Neural cell (in vitro differentiated cells): ENCODE results near the gene GTPBP6. TPM values are rescaled to one million over a fixed set of nuclear protein-coding genes. Genes with fewer than 3 reads are reported as not detected.

Experiments
- H2AFZ ChIP-seq: fragments of 200-600, 300-800 bp; sonication (generic), shearing (Covaris generic); 2 replicates; pipeline ENCODE4 v1.6.0; 2014; ENCODE audit warnings: low read depth, mild to moderate bottlenecking, antibody characterized with exemption, low read length, moderate library complexity
- H3F3A ChIP-seq: fragments of 200-600 bp; shearing (Covaris generic); 2 replicates; pipeline ENCODE4 v1.6.1; 2016; ENCODE audit warnings: mild to moderate bottlenecking, moderate library complexity, mixed read lengths, antibody characterized with exemption, low read length; ENCODE audit not compliant: insufficient read depth, poor library complexity, severe bottlenecking
- H3K27ac ChIP-seq: fragments of 200-600, 300-800 bp; sonication (generic), shearing (Covaris generic); 2 replicates; pipeline ENCODE4 v1.5.1; 2014; ENCODE audit warnings: mild to moderate bottlenecking, low read length, moderate library complexity
- H3K27me3 ChIP-seq: fragments of 300-800, 200-600 bp; sonication (generic), shearing (Covaris generic); 2 replicates; pipeline ENCODE4 v1.6.0; 2014; ENCODE audit warnings: mild to moderate bottlenecking, low read depth, low read length, moderate library complexity; ENCODE audit not compliant: insufficient read depth
- H3K36me3 ChIP-seq: fragments of 300-800, 200-600 bp; sonication (generic), shearing (Covaris generic); 2 replicates; pipeline ENCODE4 v1.5.1; 2014; ENCODE audit warnings: mild to moderate bottlenecking, antibody characterized with exemption, low read length, moderate library complexity; ENCODE audit not compliant: insufficient read depth
- H3K4me2 ChIP-seq: fragments of 300-800, 200-600 bp; sonication (generic), shearing (Covaris generic); 2 replicates; pipeline ENCODE4 v1.6.0; 2014; ENCODE audit warnings: mild to moderate bottlenecking, low read length
- H3K4me3 ChIP-seq: fragments of 300-800, 200-600 bp; sonication (generic), shearing (Covaris generic); 2 replicates; pipeline ENCODE4 v1.5.1; 2014; ENCODE audit warnings: mild to moderate bottlenecking, low read length, moderate library complexity
- H3K79me2 ChIP-seq: fragments of 200-600 bp; shearing (Covaris generic); replicated peaks from 2 replicates; pipeline ENCODE4 v1.6.0; 2014; ENCODE audit warnings: mild to moderate bottlenecking, low read length, moderate library complexity; ENCODE audit not compliant: insufficient read depth
- H3K9ac ChIP-seq: fragments of 300-800, 200-600 bp; sonication (generic), shearing (Covaris generic); 2 replicates; pipeline ENCODE4 v1.6.1; 2016; ENCODE audit warnings: mild to moderate bottlenecking, low read length, mixed read lengths
- H3K9me2 ChIP-seq: fragments of 200-600 bp; shearing (Covaris generic); 2 replicates; pipeline ENCODE4 v1.6.1; 2016; ENCODE audit warnings: mild to moderate bottlenecking, low read length, mixed read lengths; ENCODE audit not compliant: insufficient read depth
- H3K9me3 ChIP-seq: fragments of 200-600, 300-800 bp; sonication (generic), shearing (Covaris generic); 2 replicates; pipeline ENCODE4 v1.6.1; 2016; ENCODE audit warnings: mild to moderate bottlenecking, mixed run types, low read length, moderate library complexity, mixed read lengths
- H4K20me1 ChIP-seq: fragments of 200-600 bp; shearing (Covaris generic); 2 replicates; pipeline ENCODE4 v1.6.1; 2016; ENCODE audit warnings: mild to moderate bottlenecking, mixed run types; ENCODE audit not compliant: insufficient read depth
- CTCF ChIP-seq: fragments of 450-650 bp; IDR thresholded peaks from 2 replicates; pipeline ENCODE4 v1.5.1; 2014; ENCODE audit warnings: antibody characterized with exemption, mild to moderate bottlenecking, moderate library complexity; ENCODE audit not compliant: poor library complexity, severe bottlenecking
- EZH2 ChIP-seq: fragments of 200-600, 300-800 bp; shearing (Covaris generic), sonication (generic); IDR thresholded peaks from 2 replicates; pipeline ENCODE4 v1.6.1; 2014; ENCODE audit warnings: antibody characterized with exemption, low read length, borderline replicate concordance, mild to moderate bottlenecking; ENCODE audit not compliant: insufficient read depth, poor library complexity, severe bottlenecking
- MXI1 ChIP-seq: fragments of 450-650 bp; conservative IDR thresholded peaks from 2 replicates; pipeline ENCODE4 v1.6.1; 2014; ENCODE audit warnings: antibody characterized with exemption, mild to moderate bottlenecking; ENCODE audit not compliant: poor library complexity, severe bottlenecking
- POLR2AphosphoS5 ChIP-seq: IDR thresholded peaks from 2 replicates; pipeline ENCODE4 v1.6.1; 2012
- RAD21 ChIP-seq: fragments of 450-650 bp; conservative IDR thresholded peaks from 2 replicates; pipeline ENCODE4 v1.6.1; 2014; ENCODE audit warnings: antibody characterized with exemption, mild to moderate bottlenecking, moderate library complexity
- REST ChIP-seq: IDR thresholded peaks from 2 replicates; pipeline ENCODE4 v1.6.1; 2012; ENCODE audit warnings: borderline replicate concordance
- SMC3 ChIP-seq: fragments of 450-650 bp; conservative IDR thresholded peaks from 2 replicates; pipeline ENCODE4 v1.6.1; 2014; ENCODE audit warnings: antibody characterized with exemption, mild to moderate bottlenecking, moderate library complexity; ENCODE audit not compliant: poor library complexity
- TAF1 ChIP-seq: IDR thresholded peaks from 2 replicates; pipeline ENCODE4 v1.6.1; 2012; ENCODE audit warnings: low read depth
- polyA plus RNA-seq: library from polyadenylated mRNA; depleted of rRNA; stranded (reverse); fragments of >200 nt; gene quantifications from 2 replicates; pipeline ENCODE4 v1.2.3, GENCODE V29; 2014

GTPBP6 gene
- polyA plus RNA-seq, 1 donor from 2014 or later: 23.6 TPM

- no peak overlapping the region for H3K9ac ChIP-seq
- no peak overlapping the region for H3K4me2 ChIP-seq
- TF ChIP-seq TAF1 (no peak), REST (no peak), SMC3 (no peak), RAD21 (no peak), MXI1 (no peak), CTCF (no peak)
- H2AFZ ChIP-seq: no peak overlapping the region
- peaks cover 10% of the 10 kb centered on the region for H3K36me3 ChIP-seq
- no peaks in the 10 kb centered on the region for H3F3A ChIP-seq
- no peaks in the 10 kb centered on the region for H3K9me3 ChIP-seq
- H3K4me3 ChIP-seq: no peak overlapping the region
- H4K20me1 ChIP-seq: no peaks in the 10 kb centered on the region
- no peaks in the 10 kb centered on the region for H3K27me3 ChIP-seq
- H3K79me2 ChIP-seq: no peaks in the 10 kb centered on the region
- no peak overlapping the region for H3K27ac ChIP-seq
- no peaks in the 10 kb centered on the region for H3K9me2 ChIP-seq
Observed at GRCh38 chrX:302975-303374, 15.6 kb downstream of the GTPBP6 start.

GRCh38 chrX:300334-300733, 18.3 kb downstream of the GTPBP6 start:
- no peaks in the 10 kb centered on the region for H3K36me3 ChIP-seq

More at GRCh38 chrX:300334-300733, 18.3 kb downstream of the GTPBP6 start:
- Histone ChIP-seq H3K9me3 (no peaks in the 10 kb centered on the region), H3K9me2 (no peaks in the 10 kb centered on the region), H3F3A (no peaks in the 10 kb centered on the region), H3K27ac (no peak overlapping the region), H3K79me2 (no peaks in the 10 kb centered on the region), H3K4me3 (no peak overlapping the region), H2AFZ (no peak overlapping the region), H4K20me1 (no peaks in the 10 kb centered on the region), H3K9ac (no peak overlapping the region), H3K27me3 (no peaks in the 10 kb centered on the region), H3K4me2 (no peak overlapping the region)
- TF ChIP-seq POLR2AphosphoS5: no peak
- no peak for TF ChIP-seq REST
- no peak for TF ChIP-seq EZH2
